Measurements from ENCODE around the gene VTA1. TPM values are rescaled to one million over a fixed set of nuclear protein-coding genes. Genes with fewer than 3 reads are reported as not detected.

Gene VTA1
- total RNA-seq, 1 experiment from 2014 or later: 72.1 TPM

DNA sequence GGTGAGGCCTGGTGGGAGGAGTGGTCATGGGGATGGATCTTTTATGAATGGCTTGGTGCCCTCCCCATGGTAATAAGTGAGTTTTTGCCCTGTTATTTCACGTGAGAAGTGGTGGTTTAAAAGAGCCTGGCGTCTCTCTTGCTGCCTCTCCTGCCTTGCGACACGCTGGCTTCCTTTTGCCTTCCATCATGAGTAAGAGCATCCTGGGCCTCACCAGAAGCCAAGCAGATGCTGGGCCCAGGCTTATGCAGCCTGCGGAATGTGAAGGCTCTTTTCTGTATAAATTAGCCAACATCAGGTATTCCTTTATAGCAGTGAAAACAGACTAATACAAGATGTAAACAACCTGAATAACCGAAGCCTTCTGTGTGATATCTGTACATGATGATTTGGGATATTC lies 27.6 kb downstream of the VTA1 start:
- in situ Hi-C loops (cut with HindIII; ENCODE audit: low pct_unique_long_range_greater_than_20kb, low sequenced_read_pairs): no loop called here
- BruUV-seq (replicated peaks): no TSS peak
- Histone ChIP-seq H3K4me1 (ENCODE audit: control insufficient read depth, insufficient read depth, low read length) (no peaks in the 10 kb centered on the region), H3K27ac (ENCODE audit: low read length) (no peak overlapping the region), H3K9me3 (ENCODE audit: control insufficient read depth, insufficient read depth, low read depth, low read length) (no peaks in the 10 kb centered on the region), H3K4me3 (ENCODE audit: low read depth in 2 of 2, low read length in 2 of 2) (no peak overlapping the region), H3K27me3 (ENCODE audit: control insufficient read depth, insufficient read depth, low read length) (no peaks in the 10 kb centered on the region), H3K36me3 (ENCODE audit: control insufficient read depth, insufficient read depth, low read length) (peaks cover 34% of the 10 kb centered on the region)
- TF ChIP-seq, protein P1, sequence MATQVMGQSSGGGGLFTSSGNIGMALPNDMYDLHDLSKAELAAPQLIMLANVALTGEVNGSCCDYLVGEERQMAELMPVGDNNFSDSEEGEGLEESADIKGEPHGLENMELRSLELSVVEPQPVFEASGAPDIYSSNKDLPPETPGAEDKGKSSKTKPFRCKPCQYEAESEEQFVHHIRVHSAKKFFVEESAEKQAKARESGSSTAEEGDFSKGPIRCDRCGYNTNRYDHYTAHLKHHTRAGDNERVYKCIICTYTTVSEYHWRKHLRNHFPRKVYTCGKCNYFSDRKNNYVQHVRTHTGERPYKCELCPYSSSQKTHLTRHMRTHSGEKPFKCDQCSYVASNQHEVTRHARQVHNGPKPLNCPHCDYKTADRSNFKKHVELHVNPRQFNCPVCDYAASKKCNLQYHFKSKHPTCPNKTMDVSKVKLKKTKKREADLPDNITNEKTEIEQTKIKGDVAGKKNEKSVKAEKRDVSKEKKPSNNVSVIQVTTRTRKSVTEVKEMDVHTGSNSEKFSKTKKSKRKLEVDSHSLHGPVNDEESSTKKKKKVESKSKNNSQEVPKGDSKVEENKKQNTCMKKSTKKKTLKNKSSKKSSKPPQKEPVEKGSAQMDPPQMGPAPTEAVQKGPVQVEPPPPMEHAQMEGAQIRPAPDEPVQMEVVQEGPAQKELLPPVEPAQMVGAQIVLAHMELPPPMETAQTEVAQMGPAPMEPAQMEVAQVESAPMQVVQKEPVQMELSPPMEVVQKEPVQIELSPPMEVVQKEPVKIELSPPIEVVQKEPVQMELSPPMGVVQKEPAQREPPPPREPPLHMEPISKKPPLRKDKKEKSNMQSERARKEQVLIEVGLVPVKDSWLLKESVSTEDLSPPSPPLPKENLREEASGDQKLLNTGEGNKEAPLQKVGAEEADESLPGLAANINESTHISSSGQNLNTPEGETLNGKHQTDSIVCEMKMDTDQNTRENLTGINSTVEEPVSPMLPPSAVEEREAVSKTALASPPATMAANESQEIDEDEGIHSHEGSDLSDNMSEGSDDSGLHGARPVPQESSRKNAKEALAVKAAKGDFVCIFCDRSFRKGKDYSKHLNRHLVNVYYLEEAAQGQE (IDR thresholded peaks at IDR 0.05; ENCODE audit: insufficient read depth in 1 of 2, low read depth in 2 of 2, low read length in 1 of 2): no peak
- TF ChIP-seq, protein P2, sequence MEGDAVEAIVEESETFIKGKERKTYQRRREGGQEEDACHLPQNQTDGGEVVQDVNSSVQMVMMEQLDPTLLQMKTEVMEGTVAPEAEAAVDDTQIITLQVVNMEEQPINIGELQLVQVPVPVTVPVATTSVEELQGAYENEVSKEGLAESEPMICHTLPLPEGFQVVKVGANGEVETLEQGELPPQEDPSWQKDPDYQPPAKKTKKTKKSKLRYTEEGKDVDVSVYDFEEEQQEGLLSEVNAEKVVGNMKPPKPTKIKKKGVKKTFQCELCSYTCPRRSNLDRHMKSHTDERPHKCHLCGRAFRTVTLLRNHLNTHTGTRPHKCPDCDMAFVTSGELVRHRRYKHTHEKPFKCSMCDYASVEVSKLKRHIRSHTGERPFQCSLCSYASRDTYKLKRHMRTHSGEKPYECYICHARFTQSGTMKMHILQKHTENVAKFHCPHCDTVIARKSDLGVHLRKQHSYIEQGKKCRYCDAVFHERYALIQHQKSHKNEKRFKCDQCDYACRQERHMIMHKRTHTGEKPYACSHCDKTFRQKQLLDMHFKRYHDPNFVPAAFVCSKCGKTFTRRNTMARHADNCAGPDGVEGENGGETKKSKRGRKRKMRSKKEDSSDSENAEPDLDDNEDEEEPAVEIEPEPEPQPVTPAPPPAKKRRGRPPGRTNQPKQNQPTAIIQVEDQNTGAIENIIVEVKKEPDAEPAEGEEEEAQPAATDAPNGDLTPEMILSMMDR (IDR thresholded peaks at IDR 0.05): no peak
- ChIA-PET CTCF (no interaction called here), POLR2A (no interaction called here)
- DNase-seq (ENCODE audit: low read depth, low spot score): no peak
- intact Hi-C loops (cut with micrococcal nuclease; ENCODE audit: unreplicated experiment): no loop called here
- no peak for ATAC-seq

DNA sequence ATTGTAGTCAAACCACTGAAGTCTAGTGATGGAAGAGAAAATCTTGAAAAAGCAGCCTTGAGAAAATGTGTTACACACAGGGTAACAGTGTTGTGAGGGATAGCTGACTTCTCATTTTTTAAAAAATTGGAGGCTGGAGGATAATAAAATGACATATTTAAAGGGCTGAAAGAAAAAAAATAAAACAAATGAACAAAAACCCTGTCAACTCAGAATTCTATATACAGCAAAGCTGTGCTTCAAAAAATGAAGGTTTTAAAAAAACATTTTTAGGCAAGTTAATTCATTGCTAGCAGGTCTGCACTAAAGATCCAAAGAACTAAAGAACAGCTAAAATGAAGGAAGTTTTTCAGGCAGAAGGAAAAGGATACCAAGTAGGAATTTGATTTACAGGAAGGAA lies 31.1 kb downstream of the VTA1 start:
- Histone ChIP-seq H3K27me3 (ENCODE audit: control insufficient read depth, insufficient read depth, low read length) (no peaks in the 10 kb centered on the region), H3K9me3 (ENCODE audit: control insufficient read depth, insufficient read depth, low read depth, low read length) (no peaks in the 10 kb centered on the region), H3K36me3 (ENCODE audit: control insufficient read depth, insufficient read depth, low read length) (peaks cover 20% of the 10 kb centered on the region; the same call in 1 of the 2 replicates), H3K4me1 (ENCODE audit: control insufficient read depth, insufficient read depth, low read length) (no peaks in the 10 kb centered on the region), H3K4me3 (ENCODE audit: low read depth in 2 of 2, low read length in 2 of 2) (no peak overlapping the region), H3K27ac (ENCODE audit: low read length) (0 out of 2 replicates have a peak overlapping the region, but pooled peaks have one; percentile 8)
- DNase-seq (ENCODE audit: low read depth, low spot score) (no peak), ATAC-seq (no peak)
- intact Hi-C loops (cut with micrococcal nuclease; ENCODE audit: unreplicated experiment): no loop called here
- CTCF ChIA-PET: no interaction called here
- POLR2A ChIA-PET: no interaction called here
- in situ Hi-C loops (cut with HindIII; ENCODE audit: low pct_unique_long_range_greater_than_20kb, low sequenced_read_pairs): no loop called here
- TF ChIP-seq, protein P1 (IDR thresholded peaks at IDR 0.05; ENCODE audit: insufficient read depth in 1 of 2, low read depth in 2 of 2, low read length in 1 of 2): no peak
- TF ChIP-seq, protein P2 (IDR thresholded peaks at IDR 0.05): no peak
- no peak for TF ChIP-seq SIN3A (IDR thresholded peaks at IDR 0.05; ENCODE audit: borderline replicate concordance, insufficient read depth, low read depth, low read length)
- TF ChIP-seq TCF7L2 (IDR thresholded peaks at IDR 0.05; ENCODE audit: low read depth, low read length): no peak
- no peak for TF ChIP-seq POLR2AphosphoS5 (IDR thresholded peaks at IDR 0.05; ENCODE audit: low read depth, low read length)
- no TSS peak for BruUV-seq (replicated peaks)
